Measurements from ENCODE around the gene LPP. TPM values are rescaled to one million over a fixed set of nuclear protein-coding genes. Genes with fewer than 3 reads are reported as not detected.

Gene LPP
- total RNA-seq, 1 donor, result 92.1 TPM

GRCh38 chr3:188154809-188155574, 1.0 kb downstream of the LPP start:
- no peak for TF ChIP-seq CTCF (IDR thresholded peaks at IDR 0.05; ENCODE audit: insufficient read depth, low read length)
- peak overlapping the region; percentile 89 for H3K4me3 ChIP-seq (ENCODE audit: low read depth, low read length)
- DNase-seq (ENCODE audit: low read depth), result peak; percentile 50

DNA sequence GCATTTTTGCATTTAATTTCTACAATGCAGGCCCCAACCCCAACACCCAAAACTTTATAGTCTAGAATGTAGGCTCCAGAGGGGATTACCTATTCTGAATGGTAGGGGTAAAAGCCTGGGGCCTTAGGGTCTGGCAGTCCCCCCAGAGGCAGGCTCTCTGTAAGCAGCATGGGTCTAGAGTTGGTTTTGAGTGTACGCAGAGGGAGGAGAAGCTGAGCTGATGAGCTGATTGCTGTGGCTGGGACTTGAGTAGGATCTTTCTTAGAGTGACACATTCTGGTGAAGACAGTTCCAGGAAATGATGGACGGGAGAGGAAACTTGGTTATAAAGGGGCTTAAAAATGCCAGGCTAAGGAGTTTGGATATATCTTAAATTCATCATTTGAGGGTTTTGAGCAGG, 2.1 kb downstream of the LPP start:
- DNase-seq (ENCODE audit: low read depth), result no peak
- TF ChIP-seq CTCF (IDR thresholded peaks at IDR 0.05; ENCODE audit: insufficient read depth, low read length), result no peak

DNA sequence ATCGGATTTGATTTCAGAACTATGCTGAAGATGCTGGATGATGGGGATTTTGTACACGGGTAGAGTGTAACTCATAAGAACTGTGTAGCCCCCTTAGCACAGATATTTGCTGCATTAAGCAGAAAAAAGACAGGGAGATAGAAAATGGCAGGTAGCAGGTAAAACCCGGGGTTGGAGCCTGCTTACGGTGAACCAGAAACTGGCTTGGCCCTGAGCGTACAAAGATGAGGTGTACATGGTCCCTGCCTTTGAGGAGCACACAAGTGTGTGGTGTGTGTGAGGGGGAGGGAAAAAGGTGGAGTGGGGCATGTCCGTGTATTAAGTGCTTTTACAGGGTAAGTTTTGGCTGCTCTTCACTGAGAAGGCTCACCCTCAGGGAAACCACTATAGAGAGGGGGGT, 3.5 kb downstream of the LPP start:
- no peak overlapping the region for H3K4me3 ChIP-seq (ENCODE audit: low read depth, low read length)
- TF ChIP-seq CTCF (IDR thresholded peaks at IDR 0.05; ENCODE audit: insufficient read depth, low read length), result no peak
- no peak for DNase-seq (ENCODE audit: low read depth)

More for the DNA sequence above, 2.1 kb downstream of the LPP start:
- H3K4me3 ChIP-seq (ENCODE audit: low read depth, low read length), result no peak overlapping the region

DNA sequence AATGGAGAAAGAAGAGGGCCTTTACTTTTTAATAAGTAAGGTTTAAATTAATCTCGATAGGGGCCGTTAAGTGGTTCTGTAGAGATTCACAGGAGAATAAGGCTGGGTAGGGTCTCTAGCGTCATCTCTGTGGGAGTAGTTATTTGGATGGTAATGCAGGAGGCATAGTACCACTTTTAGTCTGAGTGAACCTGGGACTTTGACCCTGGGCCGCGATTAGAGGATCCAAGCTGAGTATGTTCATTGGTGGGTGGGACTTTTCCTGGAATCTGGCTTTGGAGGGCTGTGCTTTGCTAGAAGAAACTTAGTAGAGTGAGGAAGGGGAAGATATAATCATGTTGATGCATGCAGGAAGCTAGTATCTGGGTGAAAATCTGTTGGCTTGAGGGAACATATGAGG, 4.0 kb downstream of the LPP start:
- H3K4me3 ChIP-seq (ENCODE audit: low read depth, low read length), result no peak overlapping the region
- no peak for TF ChIP-seq CTCF (IDR thresholded peaks at IDR 0.05; ENCODE audit: insufficient read depth, low read length)
- DNase-seq (ENCODE audit: low read depth), result no peak

- DNase-seq (ENCODE audit: low read depth), result no peak
- H3K4me3 ChIP-seq (ENCODE audit: low read depth, low read length), result no peak overlapping the region
- TF ChIP-seq CTCF (IDR thresholded peaks at IDR 0.05; ENCODE audit: insufficient read depth, low read length), result no peak
These were observed 4.9 kb downstream of the LPP start for GRCh38 chr3:188158731-188159310.

GRCh38 chr3:188160751-188161150, 6.8 kb downstream of the LPP start:
- no peak for DNase-seq (ENCODE audit: low read depth)
- TF ChIP-seq CTCF (IDR thresholded peaks at IDR 0.05; ENCODE audit: insufficient read depth, low read length), result no peak
- no peak overlapping the region for H3K4me3 ChIP-seq (ENCODE audit: low read depth, low read length)

Measured in fibroblast of the aortic adventitia (primary cell).